Measurements from ENCODE around the gene CREBL2. TPM values are rescaled to one million over a fixed set of nuclear protein-coding genes. Genes with fewer than 3 reads are reported as not detected.
"Not testable (repeated sequence)": the region's sequence is repeated elsewhere in the genome, so short reads cannot be mapped to it uniquely, and the experiment has no call there.

Gene CREBL2
- polyA plus RNA-seq, 12 donors, result 10.0 to 18.2 (median 11.2) TPM; not detected in 1

DNA sequence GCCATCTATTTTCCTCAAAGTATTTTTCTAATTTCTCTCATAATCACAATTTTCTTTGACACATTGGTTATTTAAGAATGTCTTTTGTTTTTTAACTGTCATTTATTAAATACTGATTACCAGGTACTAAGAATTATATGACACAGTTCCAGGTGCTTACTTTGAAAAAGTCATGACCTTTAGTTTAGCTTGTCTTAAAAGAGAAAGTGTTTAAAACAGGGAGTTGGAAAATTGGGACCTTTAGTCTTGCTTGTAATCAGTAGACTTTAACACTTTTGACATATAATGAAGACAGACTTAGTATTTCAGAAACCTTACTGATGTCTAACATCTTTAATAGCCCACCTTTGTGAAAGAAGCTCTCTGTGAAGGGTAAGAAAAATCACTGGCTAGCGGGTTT, 19.2 kb downstream of the CREBL2 start:
- DNase-seq, result no peak

DNA sequence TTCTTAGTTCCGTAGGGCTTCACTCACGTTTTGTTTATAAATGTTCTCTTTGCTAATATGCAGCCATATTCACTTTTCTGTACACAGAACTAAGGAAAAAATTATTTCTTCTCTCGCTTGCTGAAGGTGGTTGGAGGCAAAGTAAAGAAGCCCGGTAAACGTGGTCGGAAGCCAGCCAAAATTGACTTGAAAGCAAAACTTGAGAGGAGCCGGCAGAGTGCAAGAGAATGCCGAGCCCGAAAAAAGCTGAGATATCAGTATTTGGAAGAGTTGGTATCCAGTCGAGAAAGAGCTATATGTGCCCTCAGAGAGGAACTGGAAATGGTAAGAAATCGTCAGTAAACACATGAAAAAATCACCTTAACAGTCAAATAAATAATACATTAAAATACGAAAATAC, 24.0 kb downstream of the CREBL2 start:
- no peak for DNase-seq

DNA sequence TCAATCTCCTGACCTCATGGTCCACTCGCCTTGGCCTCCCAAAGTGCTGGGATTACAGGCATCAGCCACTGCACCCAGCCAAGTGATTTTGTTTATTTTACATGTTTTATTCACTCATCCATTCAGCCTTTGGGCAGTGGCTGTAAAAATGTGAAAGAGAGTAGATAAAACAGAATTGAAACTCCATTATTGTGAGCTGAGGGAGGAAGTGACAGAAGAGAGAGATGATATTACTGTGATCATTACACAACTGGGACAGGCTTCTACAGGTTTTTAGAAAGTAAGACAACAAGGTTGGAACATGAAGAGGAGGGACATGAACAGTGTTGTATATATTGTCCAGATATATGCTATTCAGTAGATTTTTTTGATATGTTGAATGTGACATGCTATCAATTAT, 25.0 kb downstream of the CREBL2 start:
- no peak for DNase-seq

DNA sequence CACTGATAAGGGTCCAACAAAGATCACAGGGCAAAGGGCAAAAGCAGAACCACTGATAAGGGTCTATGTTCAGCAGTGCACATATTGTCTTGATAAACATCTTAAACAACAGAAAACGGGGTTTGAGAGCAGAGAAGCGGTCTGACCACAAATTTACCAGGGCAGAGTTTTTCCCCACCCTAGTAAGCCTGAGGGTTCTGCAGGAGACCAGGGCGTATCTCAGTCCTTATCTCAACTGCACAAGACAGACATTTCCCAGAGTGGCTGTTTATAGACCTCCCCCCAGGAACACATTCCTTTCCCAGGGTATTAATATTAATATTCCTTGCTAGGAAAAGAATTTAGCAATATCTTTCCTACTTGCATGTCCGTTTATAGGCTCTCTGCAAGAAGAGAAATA, 28.3 kb downstream of the CREBL2 start:
- not testable (repeated sequence) for DNase-seq

DNA sequence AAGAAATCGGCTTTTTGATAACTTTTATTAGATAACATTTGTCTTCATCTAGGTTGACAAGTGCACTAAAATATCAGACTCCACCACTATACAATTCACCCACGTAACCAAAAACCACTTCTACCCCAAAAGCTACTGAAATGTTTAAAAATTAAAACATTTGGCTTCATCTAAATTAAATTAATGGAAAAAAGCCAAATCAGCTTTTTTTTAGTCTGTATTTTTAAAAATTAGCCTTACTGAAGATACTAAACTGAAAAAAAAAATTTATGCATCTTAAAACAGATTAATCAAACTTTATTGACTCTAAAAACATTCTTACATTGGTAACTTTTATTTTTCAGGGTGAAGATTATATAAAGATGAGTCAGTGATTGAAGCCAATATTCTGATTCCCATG, 30.0 kb downstream of the CREBL2 start:
- no peak for DNase-seq

DNA sequence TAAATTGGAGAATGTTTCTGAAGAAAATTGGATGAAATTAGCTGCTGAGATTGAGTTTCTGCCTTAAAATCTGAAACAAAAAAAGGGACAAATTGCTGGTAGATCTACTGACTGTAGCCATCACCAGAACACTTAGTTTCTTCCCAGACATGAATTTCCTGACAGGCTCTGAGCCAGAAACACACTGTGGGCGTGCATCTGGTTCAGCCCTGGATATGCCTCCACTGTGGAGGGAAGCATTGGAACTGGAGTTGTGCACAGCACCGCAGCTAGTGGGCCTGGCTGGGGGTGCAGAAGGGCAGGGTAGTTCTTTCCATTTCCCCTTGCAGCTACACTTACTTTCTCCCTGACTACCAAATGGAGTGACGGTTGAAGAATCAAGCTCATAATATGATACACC, 31.2 kb downstream of the CREBL2 start:
- DNase-seq, result no peak

DNA sequence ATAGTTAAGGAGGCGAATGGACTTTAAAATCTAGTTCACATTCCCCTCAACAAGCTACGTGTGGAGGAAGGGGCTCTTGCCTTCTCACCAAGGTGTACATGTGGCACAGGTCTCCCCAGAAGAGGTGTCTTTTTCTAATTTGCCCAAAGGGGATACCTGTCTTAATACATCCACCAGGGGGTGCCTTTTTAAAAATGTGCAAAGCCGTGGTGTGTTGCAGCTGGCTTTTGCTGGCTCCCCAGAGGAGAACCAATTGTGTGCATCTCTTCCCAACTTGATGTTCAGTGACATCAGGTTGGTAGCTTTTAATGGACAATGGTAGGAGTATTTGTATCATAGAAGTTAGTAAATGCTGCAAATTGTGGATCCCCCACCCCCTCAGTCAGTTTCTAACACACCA, 33.8 kb downstream of the CREBL2 start:
- DNase-seq, result no peak

DNA sequence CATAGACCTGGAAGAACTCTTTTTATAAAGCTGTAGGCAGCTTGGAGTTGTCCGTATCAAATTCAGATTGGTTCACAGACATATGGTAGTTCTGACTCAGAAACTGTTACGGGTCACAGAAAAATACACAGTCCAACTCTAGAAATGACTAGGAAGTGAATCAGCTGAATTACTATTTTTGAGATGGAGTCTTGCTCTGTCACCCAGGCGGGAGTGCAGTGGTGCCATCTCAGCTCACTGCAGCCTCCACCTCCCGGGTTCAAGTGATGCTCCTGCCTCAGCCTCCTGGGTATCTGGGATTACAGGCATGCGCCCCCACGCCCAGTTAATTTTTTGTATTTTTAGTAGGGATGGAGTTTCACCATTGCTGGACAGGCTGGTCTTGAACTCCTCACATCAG, 34.3 kb downstream of the CREBL2 start:
- not testable (repeated sequence) for DNase-seq

DNA sequence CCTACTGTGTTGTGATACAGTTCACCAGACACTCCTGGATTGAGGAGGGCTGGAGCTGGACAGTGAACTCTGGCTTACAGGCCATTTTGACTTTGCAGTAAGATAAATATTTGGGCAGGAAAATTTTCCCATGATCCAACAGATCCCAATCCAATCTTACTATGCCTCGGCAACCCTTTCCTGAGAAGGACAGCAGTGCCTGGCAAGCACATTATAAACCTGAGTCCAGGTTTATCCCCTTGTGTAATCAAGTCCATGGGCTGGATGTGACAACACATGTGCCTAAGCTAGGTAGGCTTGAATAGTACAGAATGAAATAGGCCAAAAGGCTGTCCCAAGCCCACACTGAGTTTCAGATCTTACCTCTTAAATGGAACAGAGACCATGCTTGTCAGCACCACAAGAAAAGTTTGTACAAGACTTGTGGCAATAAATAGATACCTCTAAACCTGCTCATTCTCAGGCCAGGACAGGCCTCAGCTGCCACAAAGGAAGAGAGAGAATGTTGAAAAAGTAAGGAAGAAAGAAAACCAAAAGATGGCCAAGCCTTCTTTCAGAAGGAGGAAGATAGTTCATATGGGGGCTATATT, 34.9 kb downstream of the CREBL2 start:
- no peak for DNase-seq

DNA sequence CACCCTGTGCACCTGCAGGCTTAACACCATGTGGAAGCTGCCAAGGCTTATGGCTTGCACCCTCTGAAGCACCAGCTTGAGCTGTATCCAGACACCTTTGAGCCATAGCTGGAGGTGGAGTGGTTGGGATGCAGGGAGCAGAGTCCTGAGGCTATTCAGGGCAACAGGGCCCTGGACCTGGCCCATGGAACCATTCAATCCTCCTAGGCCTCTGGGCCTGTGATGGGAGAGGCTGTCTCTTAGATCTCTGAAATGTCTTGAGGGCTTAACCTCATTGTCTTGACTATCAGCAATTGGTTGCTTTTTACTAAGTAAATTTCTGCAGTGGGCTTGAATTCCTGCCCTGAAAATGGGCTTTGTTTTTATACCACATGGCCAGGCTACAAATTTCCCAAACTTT, 36.6 kb downstream of the CREBL2 start:
- no peak for DNase-seq

DNA sequence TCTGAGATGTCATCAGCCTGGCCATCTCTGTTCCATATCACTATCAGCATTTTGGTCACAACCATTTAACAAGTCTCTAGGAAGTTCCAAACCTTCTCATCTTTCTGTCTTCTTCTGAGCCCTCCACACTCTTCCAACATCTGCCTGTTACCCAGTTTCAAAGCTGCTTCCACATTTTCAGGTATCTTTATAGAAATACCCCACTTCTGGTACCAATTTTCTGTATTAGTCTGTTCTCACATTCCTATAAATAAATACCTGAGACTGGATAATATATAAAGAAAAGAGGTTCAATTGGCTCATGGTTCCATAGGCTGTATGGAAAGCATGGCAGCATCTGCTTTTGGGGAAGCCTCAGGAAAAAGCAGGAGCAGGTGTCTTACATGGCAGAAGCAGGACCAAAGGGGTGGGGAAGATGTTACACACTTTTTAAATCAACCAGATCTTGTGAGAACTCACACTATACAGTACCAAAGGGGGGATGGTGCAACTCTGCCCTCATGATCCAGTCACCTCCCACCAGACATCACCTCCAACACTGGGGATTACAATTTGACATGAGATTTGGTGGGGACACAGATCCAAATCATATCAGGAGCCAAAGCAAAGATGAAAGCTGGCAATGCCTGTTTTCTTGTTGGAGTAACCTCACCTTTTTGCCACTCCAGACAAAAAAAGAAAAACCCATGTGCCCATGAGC, 37.4 kb downstream of the CREBL2 start:
- DNase-seq, result no peak

DNA sequence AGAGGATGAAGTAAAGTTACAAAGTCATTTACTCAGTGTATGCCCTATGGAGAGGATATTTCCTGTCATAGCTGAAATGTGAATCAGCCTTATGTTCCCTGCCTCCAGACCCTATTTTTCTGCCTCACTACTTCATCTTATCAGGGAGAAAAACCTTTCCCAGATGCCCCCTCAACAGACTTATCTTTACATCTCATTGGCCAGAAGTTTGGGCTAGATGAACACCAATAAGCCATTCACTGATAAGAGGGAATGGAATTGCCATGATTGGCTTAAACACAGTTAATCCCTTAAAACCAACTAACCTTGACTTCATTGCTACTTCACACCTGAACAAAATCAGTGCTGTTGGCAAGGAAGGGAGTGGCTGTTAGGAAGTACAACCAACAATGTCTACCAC, 40.1 kb downstream of the CREBL2 start:
- no peak for DNase-seq

DNA sequence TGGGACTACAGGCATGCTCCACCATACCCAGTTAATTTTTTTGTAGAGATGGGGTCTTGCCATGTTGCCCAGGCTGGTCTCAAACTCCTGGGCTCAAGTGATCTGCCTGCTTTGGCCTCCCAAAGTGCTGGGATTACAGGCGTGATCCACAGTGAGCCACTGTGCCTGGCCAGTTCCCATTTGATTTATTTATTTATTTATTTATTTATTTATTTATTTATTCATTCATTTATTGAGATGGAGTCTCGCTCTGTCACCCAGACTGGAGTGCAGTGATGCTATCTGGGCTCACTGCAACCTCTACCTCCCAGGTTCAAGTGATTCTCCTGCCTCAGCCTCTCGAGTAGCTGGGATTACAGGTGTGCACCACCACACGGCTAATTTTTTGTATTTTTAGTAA, 41.0 kb downstream of the CREBL2 start:
- DNase-seq, result not testable (repeated sequence)

DNA sequence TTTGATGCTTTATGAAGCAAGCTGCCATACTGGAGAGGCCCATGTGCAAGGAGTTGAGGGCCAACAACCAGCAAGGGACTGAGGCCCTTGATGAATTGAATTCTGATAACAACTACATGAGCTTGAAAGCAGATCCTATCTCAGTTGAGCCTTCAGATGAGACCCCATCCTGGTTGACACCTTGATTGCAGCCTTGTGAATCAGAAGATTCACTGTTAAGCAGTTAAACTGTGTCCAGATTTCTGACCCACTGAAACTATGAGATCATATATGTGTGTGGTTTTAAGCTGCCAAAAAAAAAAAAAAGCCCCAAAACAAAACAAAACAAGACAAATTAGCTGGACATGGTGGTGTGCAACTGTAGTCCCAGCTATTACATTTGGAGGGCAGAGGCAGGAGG, 42.2 kb downstream of the CREBL2 start:
- no peak for DNase-seq

DNA sequence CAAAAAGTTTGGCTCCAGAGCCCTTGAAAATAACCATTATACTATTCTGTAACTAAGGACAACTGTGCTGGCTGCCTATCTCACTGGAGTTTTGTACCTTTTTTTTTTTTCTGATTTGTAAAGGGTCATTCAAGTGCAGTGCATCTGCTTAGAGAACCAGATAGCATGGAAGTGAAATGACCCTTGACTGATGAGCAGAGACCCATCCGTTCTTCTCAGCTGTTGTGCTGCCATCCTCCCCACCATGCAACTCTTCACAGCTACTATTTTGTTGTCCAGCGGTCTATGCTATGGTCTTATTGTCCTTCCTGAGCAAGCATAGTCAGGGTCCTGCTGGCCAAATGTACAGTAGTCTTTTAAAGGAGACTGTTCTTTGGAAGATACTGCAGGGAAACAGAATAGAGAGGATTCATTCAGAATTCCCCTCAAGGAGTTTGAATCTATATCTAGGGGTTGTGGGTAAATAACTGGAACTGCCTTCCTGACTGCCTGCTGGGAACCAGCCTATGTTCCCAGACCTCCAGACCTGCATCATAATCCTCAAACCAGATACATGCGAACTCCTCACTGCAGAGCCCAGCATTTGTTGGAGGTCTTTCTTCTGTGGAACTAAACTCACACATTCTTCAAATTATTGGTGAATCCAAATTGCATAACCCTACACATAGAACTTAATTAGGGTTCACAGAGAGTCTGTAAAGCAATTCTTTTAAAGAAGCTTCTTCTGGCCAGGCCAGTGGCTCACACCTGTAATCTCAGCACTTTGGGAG, 43.2 kb downstream of the CREBL2 start:
- no peak for DNase-seq

DNA sequence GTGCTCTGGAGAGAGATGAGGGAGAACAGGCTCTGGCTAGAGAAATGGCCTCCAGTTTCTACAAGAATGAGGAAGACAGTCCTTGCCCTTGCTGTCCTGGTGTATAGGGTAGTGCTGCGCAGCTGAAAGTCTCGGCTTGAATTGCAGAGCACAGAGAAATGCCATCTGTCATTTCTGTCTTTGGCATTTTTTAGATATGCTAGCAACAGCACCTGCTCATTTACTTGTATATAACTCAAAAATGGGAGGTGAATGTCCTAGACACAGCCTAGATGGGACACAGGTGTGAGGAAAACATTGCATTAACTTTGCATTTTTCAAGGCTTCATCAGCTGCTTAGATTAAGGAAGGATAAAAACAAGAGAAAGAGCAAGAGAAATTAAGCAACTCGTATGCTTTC, 48.5 kb downstream of the CREBL2 start:
- no peak for DNase-seq

DNA sequence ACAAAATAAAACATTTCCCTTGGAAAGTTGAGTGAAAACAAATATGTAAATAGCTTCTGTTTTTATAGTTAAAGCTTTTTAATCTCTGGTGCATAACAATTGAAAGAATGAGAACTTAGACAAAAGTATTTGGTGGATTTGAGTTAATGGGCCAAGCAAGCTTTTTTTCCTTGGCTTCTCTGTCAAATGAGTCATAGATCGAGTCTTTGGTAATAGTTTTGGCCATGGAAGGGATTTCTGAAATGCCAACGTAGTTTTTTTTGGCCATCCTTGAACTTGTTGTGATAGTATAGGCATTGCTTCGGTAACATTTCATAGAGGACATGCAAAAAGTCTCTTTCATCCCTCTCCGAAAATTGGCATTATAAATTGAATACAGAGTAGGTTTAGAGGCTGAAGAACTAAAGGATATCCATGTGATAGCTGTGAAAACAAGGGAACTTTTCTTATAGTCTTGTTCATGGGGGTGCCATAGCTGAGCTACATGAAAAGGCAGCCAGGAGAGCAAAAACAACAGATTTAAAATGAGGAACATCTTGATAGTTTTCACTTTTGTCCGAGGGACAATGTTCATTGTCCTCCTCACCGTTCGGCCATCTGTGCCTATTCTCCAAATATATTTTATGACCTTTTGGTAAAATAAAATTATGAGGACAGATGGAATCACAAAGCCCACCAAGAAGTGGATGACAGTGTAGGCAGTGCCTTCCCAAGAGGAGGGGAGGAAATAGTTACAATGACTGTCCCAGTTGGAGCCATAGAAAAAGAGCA, 49.6 kb downstream of the CREBL2 start:
- DNase-seq, result no peak

DNA sequence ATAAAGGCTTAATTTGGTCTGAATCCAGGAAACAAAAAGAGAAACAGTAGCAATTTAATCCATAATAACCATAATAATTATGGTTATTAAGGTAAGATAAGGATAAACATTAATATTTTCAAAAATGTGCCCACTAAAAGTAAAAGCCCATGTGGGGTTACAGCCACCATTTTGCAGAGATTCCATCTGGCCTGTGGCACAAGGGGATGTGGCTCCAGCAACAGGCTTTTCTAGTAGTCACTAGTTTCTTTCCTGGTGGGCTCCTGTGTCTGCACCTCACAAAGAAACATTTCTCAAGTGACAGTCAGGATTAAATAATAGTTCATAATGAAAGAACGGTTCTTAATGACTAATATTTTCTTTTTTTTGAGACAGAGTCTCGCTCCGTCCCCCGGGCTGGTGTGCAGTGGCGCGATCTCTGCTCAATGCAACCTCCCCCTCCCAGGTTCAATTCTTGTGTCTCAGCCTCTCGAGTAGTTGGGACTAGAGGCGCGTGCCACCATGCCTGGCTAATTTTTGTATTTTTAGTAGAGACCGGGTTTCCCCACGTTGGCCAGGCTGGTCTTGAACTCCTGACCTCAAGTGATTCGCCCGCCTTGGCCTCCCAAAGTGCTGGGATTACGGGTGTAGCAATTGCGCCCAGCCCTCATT, 52.1 kb downstream of the CREBL2 start:
- DNase-seq, result no peak

DNA sequence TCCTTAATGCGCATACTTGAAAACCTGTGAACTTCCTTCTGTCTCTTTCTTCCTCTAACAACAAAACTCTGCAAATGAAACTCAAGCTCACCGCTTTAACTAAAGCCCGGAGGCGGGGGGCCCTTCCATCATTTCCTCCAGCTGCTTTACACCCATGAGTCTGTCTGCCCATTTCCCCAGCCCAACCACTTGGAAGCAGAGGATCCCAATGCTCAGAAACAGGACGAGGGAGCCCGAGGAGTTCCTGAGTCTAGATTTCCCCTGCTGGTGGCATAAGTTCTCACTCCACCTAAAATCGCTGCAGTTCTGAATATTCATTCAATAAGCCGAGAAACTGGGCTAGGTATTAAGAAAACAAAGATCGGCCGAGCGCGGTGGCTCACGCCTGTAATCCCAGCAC, 53.5 kb downstream of the CREBL2 start:
- no peak for DNase-seq

DNA sequence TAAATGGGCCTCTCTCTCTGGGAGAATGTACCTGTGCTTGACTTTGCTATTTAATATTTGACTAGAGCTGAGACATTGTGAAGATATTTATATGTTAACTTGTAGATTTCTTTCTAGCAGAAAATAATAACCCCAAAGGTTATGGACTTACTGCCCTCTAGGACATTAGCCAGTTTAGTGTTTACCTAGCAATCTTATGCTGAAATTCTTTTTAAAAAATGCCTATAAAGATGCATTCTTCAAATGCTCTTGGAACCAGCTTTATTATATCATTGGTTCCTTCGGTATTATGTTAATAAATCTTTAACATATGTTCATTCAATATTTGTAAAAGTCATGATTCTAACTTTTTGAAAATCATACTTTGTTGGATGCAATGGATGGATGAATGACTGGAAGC, 56.3 kb downstream of the CREBL2 start:
- no peak for DNase-seq

DNA sequence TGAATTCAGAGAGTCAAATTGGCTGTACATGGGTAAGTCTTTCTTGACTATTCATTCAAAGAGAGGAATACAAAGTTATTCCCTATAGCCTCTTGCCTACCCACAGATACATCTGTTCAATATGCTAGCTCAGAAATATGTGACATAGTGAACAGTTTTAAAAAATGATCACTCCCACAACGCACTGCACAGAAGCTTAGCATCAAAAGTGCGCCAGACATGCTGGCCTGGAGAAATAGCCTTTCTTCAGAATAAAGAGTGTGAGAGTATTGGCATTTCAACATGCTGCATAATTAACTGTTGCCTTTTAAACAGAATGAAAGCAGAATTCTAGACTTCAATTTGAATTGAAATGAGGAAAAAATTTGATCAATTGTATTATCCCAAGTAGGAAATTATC, 57.3 kb downstream of the CREBL2 start:
- DNase-seq, result no peak
